Measurements from ENCODE around the gene C1QTNF9. TPM values are rescaled to one million over a fixed set of nuclear protein-coding genes. Genes with fewer than 3 reads are reported as not detected.

The C1QTNF9 gene
- total and polyA plus RNA-seq, 2 donors (not counting 3 experiments of a cell fraction or from before 2014, with no cell fraction given) = not detected

DNA sequence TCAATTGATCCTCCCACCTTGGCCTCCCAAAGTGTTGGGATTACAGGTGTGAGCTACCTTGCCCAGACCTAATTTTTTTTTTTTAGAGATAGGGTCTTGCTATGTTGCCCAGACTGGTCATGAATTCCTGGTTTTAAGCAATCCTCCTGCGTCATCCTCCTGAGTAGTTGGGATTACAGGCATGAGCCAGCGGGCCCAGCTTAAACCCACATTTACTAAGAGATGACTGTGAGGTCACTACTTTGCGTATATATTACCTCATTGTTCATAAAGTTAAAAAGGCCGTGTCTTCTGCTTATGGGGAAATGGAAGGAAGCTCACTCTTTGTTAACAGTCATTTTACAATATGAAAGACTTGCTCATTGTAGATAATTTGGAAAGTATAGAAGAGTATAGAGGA, 39.6 kb upstream of the C1QTNF9 start:
- H4K20me1 ChIP-seq (replicated peaks; ENCODE audit: control insufficient read depth, extremely low read depth, insufficient read depth, low read length) = no peaks in the 10 kb centered on the region
- no peak for FAIRE-seq
- CTCF ChIA-PET = interaction anchor here (1.0 to 2.0 kb wide), 6 partner anchors 8 to 249 kb away, joined by 3 to 9 read pairs (median 3); no protein-coding TSS in a partner anchor
- no peak for DNase-seq (ENCODE audit: low read depth, low spot score)
- H3K4me2 ChIP-seq (ENCODE audit: insufficient read depth, low read length) = no peak overlapping the region
- POLR2A ChIA-PET = no interaction called here
- H2AFZ ChIP-seq (ENCODE audit: low read depth, low read length) = no peak overlapping the region
- H3K4me1 ChIP-seq (ENCODE audit: control insufficient read depth, extremely low read depth, insufficient read depth, low read length) = peaks cover 22% of the 10 kb centered on the region
- no peaks in the 10 kb centered on the region for H3K9me1 ChIP-seq (replicated peaks; ENCODE audit: control insufficient read depth, extremely low read depth, insufficient read depth, low read length)
- H3K27me3 ChIP-seq (ENCODE audit: control insufficient read depth in 2 of 2, insufficient read depth in 2 of 2, low read length in 2 of 2) = no peaks in the 10 kb centered on the region
- intact Hi-C loops (cut with micrococcal nuclease) = no loop called here
- dilution Hi-C loops (cut with MboI; ENCODE audit: extremely low pct_ligation_motif_present, low sequenced_read_pairs) = no loop called here
- H3K36me3 ChIP-seq (ENCODE audit: control insufficient read depth in 2 of 2, extremely low read depth in 1 of 2, insufficient read depth in 2 of 2, low read length in 2 of 2) = no peaks in the 10 kb centered on the region
- no peaks in the 10 kb centered on the region for H3K9me3 ChIP-seq (replicated peaks; ENCODE audit: control insufficient read depth, insufficient read depth, low read length)
- H3K79me2 ChIP-seq (ENCODE audit: control insufficient read depth, insufficient read depth, low read length) = no peaks in the 10 kb centered on the region
- no peak overlapping the region for H3K9ac ChIP-seq (replicated peaks; ENCODE audit: extremely low read depth, insufficient read depth, low read length)
- BruUV-seq (replicated peaks) = no TSS peak
- H3K4me3 ChIP-seq (replicated peaks in 1 of 3; ENCODE audit: insufficient read depth in 1 of 3, low read depth in 1 of 3, low read length in 3 of 3) = no peak overlapping the region
- no peak for TF ChIP-seq EZH2 (IDR thresholded peaks at IDR 0.05; ENCODE audit: borderline replicate concordance, low read depth, low read length, severe bottlenecking)
- TF ChIP-seq FOS (IDR thresholded peaks at IDR 0.05; ENCODE audit: borderline replicate concordance, insufficient read depth, low read length) = no peak
- TF ChIP-seq CTCF (IDR thresholded peaks at IDR 0.05; ENCODE audit: extremely low read depth in 1 of 2, insufficient read depth in 1 of 2, low read depth in 1 of 2, low read length in 2 of 2) = no peak
- TF ChIP-seq MAX (IDR thresholded peaks at IDR 0.05; ENCODE audit: insufficient read depth, insufficient read length) = no peak
- no peak for TF ChIP-seq JUN (IDR thresholded peaks at IDR 0.05; ENCODE audit: borderline replicate concordance, insufficient read depth, insufficient read length, low read depth)
- no peak for TF ChIP-seq POLR2AphosphoS5 (IDR thresholded peaks at IDR 0.05; ENCODE audit: insufficient read depth, low read depth, low read length)
- TF ChIP-seq POLR2A (IDR thresholded peaks at IDR 0.05; ENCODE audit: low read depth, low read length) = no peak
- no peak for TF ChIP-seq GATA2 (IDR thresholded peaks at IDR 0.05; ENCODE audit: insufficient read depth, insufficient read length, low read depth, low read length)
- TF ChIP-seq MYC (IDR thresholded peaks at IDR 0.05; ENCODE audit: low read depth, low read length) = no peak
- H3K27ac ChIP-seq (ENCODE audit: insufficient read depth, low read depth, low read length) = no peak overlapping the region
